22Rv1 (cell line): ENCODE measurements around the gene CCDC201.
A peak's percentile ranks its signal among the peaks of the same experiment; 100 is the strongest.
"Not testable (repeated sequence)": the region's sequence is repeated elsewhere in the genome, so short reads cannot be mapped to it uniquely, and the experiment has no call there.

Experiments
- H3K27ac ChIP-seq: fragments of 450-650 bp; 2 replicates; pipeline ENCODE4 v1.5.1; 2017
- ZFX ChIP-seq: fragments of 450-650 bp; IDR thresholded peaks from 2 replicates; pipeline ENCODE4 v1.6.1; 2017; ENCODE audit warnings: antibody characterized with exemption, borderline replicate concordance
- TF ChIP-seq, protein P1 (sequence below): fragments of 450-650 bp; IDR thresholded peaks from 2 replicates; pipeline ENCODE4 v1.5.1; 2017; ENCODE audit warnings: mild to moderate bottlenecking

The CCDC201 gene

DNA sequence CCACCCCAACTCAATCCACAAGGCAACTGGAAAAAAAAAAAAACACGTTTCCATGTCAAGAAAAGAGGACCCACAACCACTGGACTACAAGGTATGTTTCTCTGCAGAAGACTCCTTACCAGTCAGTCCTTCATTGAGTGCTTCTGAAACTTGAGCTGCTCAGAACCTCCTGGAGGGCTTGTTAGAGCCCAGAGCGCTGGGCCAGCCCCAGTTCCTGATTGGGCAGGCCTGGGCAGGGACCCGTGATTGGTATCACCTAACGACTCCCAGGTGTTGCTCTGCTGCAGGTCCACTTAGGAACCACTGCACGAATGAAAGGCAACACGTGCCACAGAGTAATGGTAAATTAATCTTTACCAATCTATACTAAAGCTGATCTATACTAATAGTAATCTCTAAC, 473 bp upstream of the CCDC201 start:
- no peak for TF ChIP-seq ZFX
- TF ChIP-seq, protein P1, sequence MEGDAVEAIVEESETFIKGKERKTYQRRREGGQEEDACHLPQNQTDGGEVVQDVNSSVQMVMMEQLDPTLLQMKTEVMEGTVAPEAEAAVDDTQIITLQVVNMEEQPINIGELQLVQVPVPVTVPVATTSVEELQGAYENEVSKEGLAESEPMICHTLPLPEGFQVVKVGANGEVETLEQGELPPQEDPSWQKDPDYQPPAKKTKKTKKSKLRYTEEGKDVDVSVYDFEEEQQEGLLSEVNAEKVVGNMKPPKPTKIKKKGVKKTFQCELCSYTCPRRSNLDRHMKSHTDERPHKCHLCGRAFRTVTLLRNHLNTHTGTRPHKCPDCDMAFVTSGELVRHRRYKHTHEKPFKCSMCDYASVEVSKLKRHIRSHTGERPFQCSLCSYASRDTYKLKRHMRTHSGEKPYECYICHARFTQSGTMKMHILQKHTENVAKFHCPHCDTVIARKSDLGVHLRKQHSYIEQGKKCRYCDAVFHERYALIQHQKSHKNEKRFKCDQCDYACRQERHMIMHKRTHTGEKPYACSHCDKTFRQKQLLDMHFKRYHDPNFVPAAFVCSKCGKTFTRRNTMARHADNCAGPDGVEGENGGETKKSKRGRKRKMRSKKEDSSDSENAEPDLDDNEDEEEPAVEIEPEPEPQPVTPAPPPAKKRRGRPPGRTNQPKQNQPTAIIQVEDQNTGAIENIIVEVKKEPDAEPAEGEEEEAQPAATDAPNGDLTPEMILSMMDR, result no peak
- no peak overlapping the region for H3K27ac ChIP-seq

DNA sequence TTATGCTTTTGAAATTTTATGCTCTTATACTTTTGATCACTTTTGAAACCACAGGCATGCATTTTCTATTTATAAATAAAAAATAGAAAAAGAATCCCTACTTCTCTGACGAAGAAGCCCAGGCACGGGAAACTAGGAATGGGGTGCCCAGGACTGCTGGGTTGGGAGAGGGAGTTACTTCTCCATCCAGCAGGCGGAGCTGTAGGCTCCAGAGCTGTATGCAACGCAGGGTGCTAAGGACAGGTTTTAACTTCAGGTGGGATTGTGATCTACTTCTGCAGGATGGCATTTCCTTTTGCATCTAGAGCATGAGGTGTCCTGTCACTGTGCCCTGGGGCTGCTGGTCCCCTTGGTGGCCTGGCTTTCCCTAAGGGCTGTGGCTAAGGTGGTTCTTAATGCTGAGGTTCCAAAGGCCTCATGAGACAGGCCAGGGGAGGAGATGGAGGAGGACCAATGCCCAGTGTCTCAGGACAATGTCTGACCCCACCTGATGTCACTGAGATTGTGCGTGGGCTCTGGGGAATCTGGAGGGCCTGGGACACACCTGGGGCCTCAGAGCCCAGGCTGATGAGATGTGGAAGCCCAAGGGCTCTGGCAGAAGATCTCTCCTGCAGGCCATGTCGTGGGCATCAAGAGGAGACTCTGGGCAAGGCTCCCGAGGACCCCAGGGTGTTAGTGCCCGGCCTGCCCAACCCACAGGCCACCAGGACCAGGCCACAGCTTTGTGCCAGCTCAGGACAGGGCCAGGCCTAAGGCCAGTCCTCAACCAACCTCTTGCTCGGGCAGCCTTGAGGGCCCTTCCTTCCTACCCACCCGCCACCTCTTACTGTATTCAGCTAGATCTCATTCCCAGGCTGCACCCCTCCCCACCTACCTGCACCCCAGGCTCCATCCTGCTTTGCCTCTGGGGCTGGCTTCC, 507 bp downstream of the CCDC201 start:
- H3K27ac ChIP-seq, result no peak overlapping the region
- no peak for TF ChIP-seq ZFX
- TF ChIP-seq, protein P1, result peak; percentile 93

DNA sequence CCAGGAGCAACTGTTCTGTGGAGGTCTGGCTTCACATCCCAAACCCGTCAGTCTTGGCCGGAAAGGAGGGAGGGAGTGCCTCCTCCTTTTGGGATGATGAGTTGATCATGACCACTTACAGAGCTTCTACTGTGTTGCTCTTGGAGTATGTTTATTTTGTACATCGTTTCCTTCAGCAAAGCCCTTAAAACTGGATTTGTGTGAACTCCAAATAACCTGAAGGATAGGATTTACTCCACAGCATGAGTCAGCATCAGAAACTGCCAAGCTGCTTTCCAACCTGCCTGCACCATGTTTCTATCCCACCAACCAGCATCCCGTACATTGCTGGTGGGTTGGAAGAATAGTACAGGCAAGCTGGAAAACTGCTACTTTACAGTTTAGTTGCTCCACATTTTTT, 3.5 kb downstream of the CCDC201 start:
- TF ChIP-seq, protein P1, result no peak
- no peak for TF ChIP-seq ZFX
- H3K27ac ChIP-seq, result no peak overlapping the region

DNA sequence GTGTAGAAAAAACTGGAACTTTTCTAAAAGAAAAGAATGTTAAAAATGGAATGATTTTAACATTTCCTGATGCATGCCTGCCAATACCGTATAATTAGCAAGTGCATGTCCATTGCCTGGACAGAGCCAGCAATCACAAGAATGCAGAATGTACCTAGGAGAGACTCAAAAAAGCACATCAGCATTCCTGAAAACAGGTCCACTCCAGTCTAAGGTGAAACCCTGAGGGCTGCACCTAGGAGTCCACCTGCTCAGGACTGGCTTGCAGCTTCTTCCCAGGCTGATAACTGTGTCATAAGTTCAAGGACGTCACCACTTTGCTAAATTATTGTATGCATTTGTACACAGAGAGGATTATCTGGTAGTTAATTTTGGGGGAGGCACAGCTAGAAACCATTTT, 5.4 kb downstream of the CCDC201 start:
- H3K27ac ChIP-seq, result no peak overlapping the region
- TF ChIP-seq, protein P1, result no peak
- TF ChIP-seq ZFX, result no peak

DNA sequence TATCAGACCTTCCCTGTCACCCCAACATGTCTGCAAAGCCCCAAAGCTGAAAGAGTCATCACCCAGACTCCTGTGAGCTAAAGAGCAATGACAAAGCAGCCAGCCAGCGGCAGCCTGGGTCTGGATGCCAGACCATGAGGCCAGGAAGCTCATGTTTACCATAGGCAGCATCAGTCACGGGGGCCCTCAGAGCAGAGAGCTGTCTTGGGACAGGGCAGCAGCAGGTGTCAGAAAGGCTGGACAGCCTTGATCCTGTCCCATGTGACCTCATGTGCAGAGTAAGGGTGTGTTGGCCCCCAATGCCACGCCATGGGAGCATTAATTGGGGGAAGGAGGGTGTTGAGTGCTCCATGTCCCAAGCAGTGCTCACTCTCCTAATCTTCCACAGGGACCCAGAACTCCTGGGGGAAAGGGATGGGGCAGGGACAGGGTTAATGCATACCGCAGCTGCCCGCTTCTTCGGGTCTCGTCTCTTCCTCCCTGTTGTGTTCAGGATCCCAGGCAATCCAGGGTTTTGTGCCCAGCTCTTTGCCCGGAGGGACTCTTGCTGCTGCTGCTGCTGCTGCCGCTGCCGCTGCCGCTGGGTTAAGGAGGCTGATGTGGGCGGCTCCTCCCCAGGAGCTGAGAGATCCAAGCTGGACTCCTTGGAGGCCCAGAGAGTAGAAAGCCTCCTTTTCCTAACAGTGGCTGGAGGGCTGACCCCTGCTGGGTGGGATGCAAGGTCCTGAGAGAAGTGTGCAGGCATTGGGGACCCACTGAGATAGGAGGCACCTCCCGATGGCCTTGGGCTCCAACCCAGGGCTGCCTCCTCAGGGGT, 7.1 kb downstream of the CCDC201 start:
- TF ChIP-seq ZFX, result no peak
- H3K27ac ChIP-seq, result no peak overlapping the region

DNA sequence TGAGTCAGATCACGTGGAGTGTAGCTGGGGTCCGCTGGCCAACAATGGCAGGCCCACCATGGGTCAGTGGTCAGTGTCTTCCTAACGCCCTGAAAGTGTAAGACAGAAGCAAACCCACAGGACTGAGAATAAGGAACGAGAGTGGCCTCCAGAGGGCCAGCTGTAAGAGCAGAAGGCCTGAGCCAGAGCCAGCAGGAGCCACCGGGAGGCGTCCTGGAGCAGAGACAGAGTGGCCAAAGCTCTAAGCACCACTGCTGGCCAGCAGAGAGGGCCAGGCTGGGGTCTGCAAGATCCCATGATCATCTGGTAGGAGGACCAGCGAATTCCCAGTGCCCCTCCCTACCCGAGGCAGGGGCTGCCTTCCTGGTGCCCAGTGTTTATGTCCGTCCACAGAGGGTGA, 9.2 kb downstream of the CCDC201 start:
- TF ChIP-seq ZFX, result no peak
- TF ChIP-seq, protein P1, result peak; percentile 61
- H3K27ac ChIP-seq, result no peak overlapping the region

DNA sequence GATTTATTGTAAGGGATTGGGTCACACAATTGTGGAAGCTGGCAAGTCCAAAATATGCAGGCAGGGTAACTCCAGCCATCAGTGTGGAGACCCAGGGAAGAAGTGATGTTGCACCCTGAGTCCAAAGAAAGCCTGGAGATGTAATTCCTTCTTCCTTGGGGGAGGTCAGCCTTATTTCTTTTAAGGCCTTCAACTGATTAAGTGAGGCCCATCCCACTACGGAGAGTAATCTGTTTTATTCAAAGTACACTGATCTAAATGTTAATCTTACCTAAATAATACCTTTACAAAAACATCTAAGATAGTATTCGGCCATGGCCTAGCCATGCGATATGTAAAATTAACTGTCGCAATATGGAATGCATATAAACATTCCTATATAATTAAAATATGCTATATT, 16.0 kb downstream of the CCDC201 start:
- H3K27ac ChIP-seq, result not testable (repeated sequence)

DNA sequence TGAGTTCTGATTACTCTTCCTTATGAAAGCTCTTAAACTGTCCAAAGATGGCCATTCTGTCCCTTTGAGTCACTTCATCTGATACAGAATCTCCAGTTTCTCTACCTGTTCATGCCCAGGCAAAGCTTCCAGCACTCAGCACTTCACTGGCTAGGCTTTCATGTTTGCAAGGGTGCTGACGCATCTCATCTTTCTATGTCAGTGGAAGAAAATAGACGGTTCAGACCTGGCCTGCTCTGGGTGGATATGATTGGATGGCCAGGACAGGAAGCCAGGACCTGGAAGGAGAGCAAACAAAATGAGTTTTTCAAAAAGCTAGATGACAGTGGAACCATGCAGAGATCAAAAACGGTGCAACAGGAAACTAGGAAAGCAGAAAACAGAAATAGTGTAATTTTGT, 17.2 kb downstream of the CCDC201 start:
- H3K27ac ChIP-seq, result not testable (repeated sequence)

DNA sequence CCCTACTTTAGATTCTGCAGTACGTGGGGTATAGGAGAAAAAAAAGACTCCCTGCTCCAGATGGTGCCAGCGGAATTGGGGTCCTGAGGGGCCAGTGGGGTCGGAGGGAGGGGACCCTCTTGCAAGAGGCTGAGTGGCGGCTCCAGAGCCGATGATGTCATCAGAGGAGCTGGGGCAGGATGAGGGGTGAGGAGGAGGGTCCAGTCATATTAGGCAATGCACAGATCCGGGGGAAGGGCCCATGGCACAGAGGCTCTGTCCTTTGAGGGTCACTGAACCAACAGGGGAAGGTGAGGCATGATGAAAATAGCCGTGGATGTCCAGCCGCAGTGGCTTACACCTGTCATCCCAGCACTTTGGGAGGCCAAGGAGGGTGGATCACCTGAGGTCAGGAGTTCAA, 19.4 kb downstream of the CCDC201 start:
- H3K27ac ChIP-seq, result not testable (repeated sequence)

DNA sequence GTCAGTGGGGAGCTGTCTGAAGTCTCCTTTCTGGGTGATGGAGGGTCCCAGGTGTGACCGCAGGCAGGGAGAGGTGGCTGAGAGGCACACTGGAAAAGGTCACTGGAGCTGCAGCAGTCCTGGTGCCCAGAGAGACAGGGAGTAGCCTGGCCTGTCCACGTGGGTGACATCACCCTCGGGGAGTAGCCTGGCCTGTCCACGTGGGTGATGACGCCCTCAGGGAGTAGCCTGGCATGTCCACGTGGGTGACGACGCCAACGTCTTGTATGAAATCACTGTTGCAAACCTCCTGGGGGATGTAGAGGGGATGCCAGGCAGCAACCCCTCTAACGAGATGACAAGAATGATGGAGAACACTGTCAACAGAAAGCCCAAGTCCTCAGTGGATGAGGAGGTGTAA, 19.9 kb downstream of the CCDC201 start:
- H3K27ac ChIP-seq, result not testable (repeated sequence)

DNA sequence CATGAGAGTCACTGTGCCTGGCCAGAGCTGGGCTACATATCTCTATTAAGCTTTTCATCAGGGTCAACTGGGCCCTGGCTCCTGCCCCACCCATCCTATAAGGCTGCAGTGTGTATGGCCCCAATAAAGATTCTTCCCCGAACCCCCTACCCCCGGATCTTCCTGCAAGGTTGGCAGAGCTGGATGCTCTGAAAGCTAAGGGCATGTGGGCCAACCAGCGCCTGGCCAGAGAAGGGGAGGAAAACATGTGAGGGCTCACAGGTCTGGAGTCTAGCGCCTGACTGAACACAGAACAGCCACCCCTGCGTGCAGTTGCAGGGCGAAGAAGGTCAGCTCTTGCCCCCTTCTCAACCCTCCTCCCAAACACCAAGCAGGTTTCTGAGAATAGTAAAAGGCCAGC, 24.1 kb downstream of the CCDC201 start:
- H3K27ac ChIP-seq, result not testable (repeated sequence)

DNA sequence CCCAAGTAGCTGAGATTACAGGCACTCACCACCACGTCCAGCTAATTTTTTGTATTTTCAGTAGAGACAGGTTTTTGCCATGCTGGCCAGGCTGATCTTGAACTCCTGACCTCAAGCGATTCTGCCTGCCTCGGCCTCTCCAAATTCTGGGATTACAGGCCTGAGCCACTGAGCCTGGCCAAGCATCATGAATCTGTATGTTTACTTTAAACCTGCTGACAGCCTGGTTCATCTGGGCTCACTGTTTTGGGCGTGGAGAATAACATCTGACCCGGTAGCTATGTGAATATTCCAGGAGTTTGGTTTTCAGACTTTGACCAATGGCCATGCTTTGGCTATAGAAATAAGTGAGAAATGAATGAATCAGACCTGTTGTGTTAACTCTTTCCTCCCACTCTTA, 26.3 kb downstream of the CCDC201 start:
- H3K27ac ChIP-seq, result not testable (repeated sequence)

DNA sequence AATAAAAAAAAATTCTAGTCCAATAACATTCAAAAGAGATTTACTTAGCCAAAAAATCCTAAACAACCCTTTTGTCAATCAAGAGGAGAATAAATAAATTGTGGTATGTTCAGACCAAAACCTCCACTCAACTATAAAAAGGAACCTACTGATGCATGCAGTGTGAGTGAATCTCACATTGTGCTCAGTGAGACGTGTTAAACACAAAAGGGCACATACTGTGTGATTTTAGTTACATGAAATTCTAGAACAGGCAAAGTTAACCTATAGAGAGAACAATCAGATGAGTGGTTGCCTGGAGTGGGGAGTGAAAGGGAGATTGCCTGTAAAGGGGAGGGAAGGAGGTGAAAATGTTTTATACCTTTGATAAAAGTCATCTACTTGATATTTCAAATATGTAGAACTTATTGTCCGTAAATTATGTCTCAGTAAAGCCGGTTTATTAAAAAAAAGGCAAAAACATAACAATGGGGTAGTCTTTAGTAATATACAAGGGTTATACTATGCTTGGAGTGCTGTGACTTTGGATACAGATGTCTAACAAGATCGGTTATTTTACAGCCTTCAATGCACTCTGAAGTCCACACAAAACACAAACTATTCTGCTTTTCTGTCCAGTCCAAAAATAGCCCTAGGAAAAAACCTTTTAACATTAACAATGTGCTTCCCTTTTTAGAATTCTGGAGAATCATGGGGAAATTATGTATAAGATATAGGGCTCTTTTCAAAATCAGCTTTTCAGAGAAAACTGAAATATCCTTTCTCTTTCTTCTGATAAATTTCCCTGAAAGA, 30.8 kb downstream of the CCDC201 start:
- not testable (repeated sequence) for H3K27ac ChIP-seq
